Endothelial cell (in vitro differentiated cells): ENCODE results near the gene RNF126. TPM values are rescaled to one million over a fixed set of nuclear protein-coding genes. Genes with fewer than 3 reads are reported as not detected.

Source experiments
- DNase-seq: peaks from one replicate; pipeline ENCODE4 v3.0.0; 2021; ENCODE audit warnings: low spot score
- H3K27ac Mint-ChIP-seq: one replicate; pipeline ENCODE4 v1.8.0; 2021; ENCODE audit warnings: mixed read lengths, inconsistent platforms; ENCODE audit not compliant: unreplicated experiment
- H3K27me3 Mint-ChIP-seq: one replicate; pipeline ENCODE4 v1.8.0; 2021; ENCODE audit warnings: mild to moderate bottlenecking, moderate library complexity, mixed read lengths, inconsistent platforms; ENCODE audit not compliant: unreplicated experiment
- H3K36me3 Mint-ChIP-seq: one replicate; pipeline ENCODE4 v1.8.0; 2021; ENCODE audit warnings: mild to moderate bottlenecking, low read depth, mixed read lengths, inconsistent platforms; ENCODE audit not compliant: unreplicated experiment
- H3K4me1 Mint-ChIP-seq: one replicate; pipeline ENCODE4 v1.8.0; 2021; ENCODE audit warnings: mild to moderate bottlenecking, mixed read lengths, inconsistent platforms; ENCODE audit not compliant: unreplicated experiment
- H3K4me3 Mint-ChIP-seq: one replicate; pipeline ENCODE4 v1.8.0; 2021; ENCODE audit warnings: mild to moderate bottlenecking, mixed read lengths, inconsistent platforms; ENCODE audit not compliant: unreplicated experiment
- H3K9me3 Mint-ChIP-seq: one replicate; pipeline ENCODE4 v1.8.0; 2021; ENCODE audit warnings: mixed read lengths, inconsistent platforms; ENCODE audit not compliant: unreplicated experiment
- CTCF ChIP-seq: fragments of 200-600 bp; sonication (generic); IDR thresholded peaks from one replicate; pipeline ENCODE4 v1.5.0; 2021; ENCODE audit warnings: antibody characterized with exemption; ENCODE audit not compliant: unreplicated experiment
- total RNA-seq: library from RNA; stranded (reverse); fragmentation: NEBNext Ultra II Directional; extraction: Animal tissue kit (Norgen Biotek cat#: 25700); gene quantifications from one replicate; pipeline ENCODE4 v1.2.1, GENCODE V29; 2021; ENCODE audit not compliant: unreplicated experiment

The RNF126 gene
- total RNA-seq, 1 donor from 2014 or later = 41.7 TPM

DNA sequence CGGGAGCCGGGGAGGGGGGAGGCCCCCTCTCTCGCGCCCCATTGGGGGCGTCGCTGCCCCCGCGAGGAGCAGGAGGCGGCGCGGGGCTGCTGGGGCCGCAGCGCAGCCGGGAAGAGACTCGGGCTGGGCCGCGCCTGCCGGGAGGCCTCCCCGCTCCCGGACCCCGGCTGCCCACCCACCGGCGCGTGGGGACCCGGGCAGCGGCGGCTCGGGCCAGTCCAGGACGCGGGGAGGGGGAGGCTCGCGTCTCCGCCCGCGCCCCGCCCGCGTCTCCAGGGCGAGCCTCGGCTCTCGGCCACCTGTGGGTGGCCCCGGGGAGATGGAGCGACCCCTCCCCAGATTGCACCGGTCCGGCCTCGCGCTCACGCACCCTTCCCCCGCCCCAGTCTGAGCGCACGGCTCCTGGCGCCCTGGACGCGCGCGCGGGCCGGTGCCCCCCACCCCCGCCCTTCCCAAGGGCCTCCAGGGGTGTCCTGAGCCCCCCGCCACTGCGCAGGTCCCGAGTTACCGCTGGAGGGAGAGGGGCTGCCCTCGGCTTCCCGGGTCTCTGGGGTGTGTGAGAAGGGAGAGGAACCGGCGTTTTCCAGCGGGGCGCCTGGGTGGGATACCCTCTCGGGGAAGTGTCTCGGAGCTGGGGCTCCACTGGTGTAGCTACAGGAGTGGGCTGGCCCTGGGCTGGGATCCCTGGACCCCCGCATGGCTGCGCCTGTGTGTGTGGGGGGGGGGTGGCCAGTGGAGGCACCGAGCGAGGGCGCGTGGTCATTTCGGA lies 46.4 kb upstream of the RNF126 start:
- peak overlapping the region; percentile 67 for H3K4me3 Mint-ChIP-seq
- no peak overlapping the region for H3K27ac Mint-ChIP-seq
- no peaks in the 10 kb centered on the region for H3K9me3 Mint-ChIP-seq
- no peak for TF ChIP-seq CTCF
- no peaks in the 10 kb centered on the region for H3K36me3 Mint-ChIP-seq
- peaks cover 6% of the 10 kb centered on the region for H3K27me3 Mint-ChIP-seq
- no peak for DNase-seq
- peaks cover 2% of the 10 kb centered on the region for H3K4me1 Mint-ChIP-seq

- Mint-ChIP-seq H3K4me3 (peak within 1 kb of the TSS; percentile 89), H3K9me3 (no peaks in the 10 kb centered on the region), H3K27ac (peak within 1 kb of the TSS; percentile 30), H3K27me3 (peaks cover 6% of the 10 kb centered on the region), H3K4me1 (peaks cover 2% of the 10 kb centered on the region), H3K36me3 (no peaks in the 10 kb centered on the region)
- DNase-seq = peak; percentile 48
- TF ChIP-seq CTCF = no peak
These were observed 45.4 kb upstream of the RNF126 start, which contains the start of gene PALM for GRCh38 chr19:708154-709143. PALM (plus strand) TSS chr19:708935; CDS start chr19:709147, 212 bp downstream.

DNA sequence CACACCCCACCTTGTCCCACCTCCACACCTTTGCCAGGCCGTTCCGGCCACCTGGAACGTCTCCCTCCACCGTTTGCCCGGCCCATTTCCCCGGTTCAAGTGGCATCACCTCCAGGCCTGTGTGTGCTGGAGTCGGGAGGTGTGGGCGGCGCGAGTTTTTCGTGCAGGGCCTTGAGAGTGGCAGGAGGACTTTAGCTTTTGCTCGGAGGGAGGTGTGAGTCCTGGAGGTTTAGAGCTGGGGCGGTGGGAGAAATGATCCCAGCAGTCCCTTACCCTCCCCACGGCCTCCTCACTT lies 41.4 kb upstream of the RNF126 start:
- Mint-ChIP-seq H3K9me3 (no peaks in the 10 kb centered on the region), H3K27me3 (no peaks in the 10 kb centered on the region), H3K36me3 (no peaks in the 10 kb centered on the region), H3K27ac (no peak overlapping the region), H3K4me1 (peaks cover 6% of the 10 kb centered on the region), H3K4me3 (no peak overlapping the region)
- no peak for TF ChIP-seq CTCF
- DNase-seq = no peak

- Mint-ChIP-seq H3K27me3 (no peaks in the 10 kb centered on the region), H3K4me1 (peaks cover 6% of the 10 kb centered on the region), H3K4me3 (no peak overlapping the region), H3K9me3 (no peaks in the 10 kb centered on the region), H3K36me3 (no peaks in the 10 kb centered on the region), H3K27ac (no peak overlapping the region)
- DNase-seq = peak; percentile 66
- no peak for TF ChIP-seq CTCF
These were observed 40.8 kb upstream of the RNF126 start for GRCh38 chr19:703651-704446.
